ENCODE measurements around the gene HS3ST4. TPM values are rescaled to one million over a fixed set of nuclear protein-coding genes. Genes with fewer than 3 reads are reported as not detected.

The HS3ST4 gene
- total RNA-seq, 1 donor from 2014 or later, result 1.1 TPM

- H3K27me3 Mint-ChIP-seq (ENCODE audit: unreplicated experiment), result no peaks in the 10 kb centered on the region
- H3K4me3 Mint-ChIP-seq (ENCODE audit: unreplicated experiment), result no peak overlapping the region
- TF ChIP-seq CTCF (IDR thresholded peaks at IDR 0.05; ENCODE audit: partially characterized antibody, unreplicated experiment), result no peak
- H3K4me1 Mint-ChIP-seq (ENCODE audit: low read depth, unreplicated experiment), result no peaks in the 10 kb centered on the region
- H3K9me3 Mint-ChIP-seq (ENCODE audit: unreplicated experiment), result peaks cover 6% of the 10 kb centered on the region
- H3K36me3 Mint-ChIP-seq (ENCODE audit: unreplicated experiment), result peaks cover 5% of the 10 kb centered on the region
- no peak overlapping the region for H3K27ac Mint-ChIP-seq (ENCODE audit: unreplicated experiment)
- DNase-seq, result no peak
Observed at GRCh38 chr16:25966172-25967097, 274.7 kb downstream of the HS3ST4 start.

- H3K4me1 Mint-ChIP-seq (ENCODE audit: low read depth, unreplicated experiment), result no peaks in the 10 kb centered on the region
- peaks cover 5% of the 10 kb centered on the region for H3K36me3 Mint-ChIP-seq (ENCODE audit: unreplicated experiment)
Observed at GRCh38 chr16:25977121-25977520, 285.4 kb downstream of the HS3ST4 start.

GRCh38 chr16:25978218-25978617 is 286.5 kb downstream of the HS3ST4 start:
- DNase-seq, result no peak
- H3K4me3 Mint-ChIP-seq (ENCODE audit: unreplicated experiment), result no peak overlapping the region
- H3K4me1 Mint-ChIP-seq (ENCODE audit: low read depth, unreplicated experiment), result no peaks in the 10 kb centered on the region
- H3K36me3 Mint-ChIP-seq (ENCODE audit: unreplicated experiment), result peaks cover 5% of the 10 kb centered on the region
- no peak overlapping the region for H3K27ac Mint-ChIP-seq (ENCODE audit: unreplicated experiment)
- peaks cover 3% of the 10 kb centered on the region for H3K27me3 Mint-ChIP-seq (ENCODE audit: unreplicated experiment)
- no peak for TF ChIP-seq CTCF (IDR thresholded peaks at IDR 0.05; ENCODE audit: partially characterized antibody, unreplicated experiment)
- H3K9me3 Mint-ChIP-seq (ENCODE audit: unreplicated experiment), result peaks cover 4% of the 10 kb centered on the region

More at GRCh38 chr16:25977121-25977520, 285.4 kb downstream of the HS3ST4 start:
- DNase-seq, result no peak
- H3K9me3 Mint-ChIP-seq (ENCODE audit: unreplicated experiment), result peaks cover 4% of the 10 kb centered on the region
- H3K4me3 Mint-ChIP-seq (ENCODE audit: unreplicated experiment), result no peak overlapping the region
- no peak overlapping the region for H3K27ac Mint-ChIP-seq (ENCODE audit: unreplicated experiment)
- H3K27me3 Mint-ChIP-seq (ENCODE audit: unreplicated experiment), result peaks cover 3% of the 10 kb centered on the region
- no peak for TF ChIP-seq CTCF (IDR thresholded peaks at IDR 0.05; ENCODE audit: partially characterized antibody, unreplicated experiment)

GRCh38 chr16:25988084-25988483 is 296.3 kb downstream of the HS3ST4 start:
- DNase-seq, result no peak
- Mint-ChIP-seq H3K27me3 (ENCODE audit: unreplicated experiment) (peaks cover 2% of the 10 kb centered on the region), H3K36me3 (ENCODE audit: unreplicated experiment) (peaks cover 5% of the 10 kb centered on the region), H3K9me3 (ENCODE audit: unreplicated experiment) (peaks cover 4% of the 10 kb centered on the region), H3K4me3 (ENCODE audit: unreplicated experiment) (no peak overlapping the region), H3K4me1 (ENCODE audit: low read depth, unreplicated experiment) (no peaks in the 10 kb centered on the region), H3K27ac (ENCODE audit: unreplicated experiment) (no peak overlapping the region)
- TF ChIP-seq CTCF (IDR thresholded peaks at IDR 0.05; ENCODE audit: partially characterized antibody, unreplicated experiment), result no peak

- Mint-ChIP-seq H3K27me3 (ENCODE audit: unreplicated experiment) (peaks cover 2% of the 10 kb centered on the region), H3K4me3 (ENCODE audit: unreplicated experiment) (no peak overlapping the region), H3K4me1 (ENCODE audit: low read depth, unreplicated experiment) (no peaks in the 10 kb centered on the region), H3K36me3 (ENCODE audit: unreplicated experiment) (peaks cover 5% of the 10 kb centered on the region), H3K9me3 (ENCODE audit: unreplicated experiment) (peaks cover 5% of the 10 kb centered on the region), H3K27ac (ENCODE audit: unreplicated experiment) (no peak overlapping the region)
- no peak for DNase-seq
- TF ChIP-seq CTCF (IDR thresholded peaks at IDR 0.05; ENCODE audit: partially characterized antibody, unreplicated experiment), result no peak
Observed at GRCh38 chr16:25988882-25989281, 297.1 kb downstream of the HS3ST4 start.

All from glutamatergic neuron (in vitro differentiated cells).